ENCODE results near the gene EIF2B5.

GRCh38 chr3:184166671-184167070 lies 31.5 kb downstream of the EIF2B5 start:
- TF ChIP-seq RFXANK (CRISPR knock-in tag; IDR thresholded peaks at IDR 0.05), result no peak
- no peak for TF ChIP-seq TAF15 (IDR thresholded peaks at IDR 0.05; ENCODE audit: low read depth, low read length, poor library complexity, severe bottlenecking)
- TF ChIP-seq TP53 (CRISPR knock-in tag; conservative IDR thresholded peaks at IDR 0.05), result no peak
- no peak for TF ChIP-seq CTCF (CRISPR knock-in tag; IDR thresholded peaks at IDR 0.05)
- TF ChIP-seq ZNF678 (CRISPR knock-in tag; IDR thresholded peaks at IDR 0.05), result no peak
- no peak for TF ChIP-seq ZBTB40 (IDR thresholded peaks at IDR 0.05)
- TF ChIP-seq ZBTB40 (CRISPR knock-in tag; IDR thresholded peaks at IDR 0.05), result no peak
- TF ChIP-seq ELF1 (CRISPR knock-in tag; IDR thresholded peaks at IDR 0.05), result no peak
- TF ChIP-seq MAX (IDR thresholded peaks at IDR 0.05), result no peak
- TF ChIP-seq ZNF235 (CRISPR knock-in tag; IDR thresholded peaks at IDR 0.05; ENCODE audit: borderline replicate concordance), result no peak
- TF ChIP-seq ZNF737 (CRISPR knock-in tag; IDR thresholded peaks at IDR 0.05; ENCODE audit: borderline replicate concordance), result no peak
- TF ChIP-seq THAP11 (CRISPR knock-in tag; IDR thresholded peaks at IDR 0.05), result no peak
- 0 out of 4 replicates have a peak, but pooled peaks of 1 of the 2 experiments have one; percentile 10 for TF ChIP-seq POLR2A (IDR thresholded peaks at IDR 0.05; ENCODE audit: insufficient read depth in 1 of 2, low read depth in 2 of 2, low read length in 2 of 2)
- TF ChIP-seq TAF1 (CRISPR knock-in tag; IDR thresholded peaks at IDR 0.05), result no peak
- no peak for TF ChIP-seq MAZ (IDR thresholded peaks at IDR 0.05; ENCODE audit: borderline replicate concordance, low read depth, low read length)
- no peak for TF ChIP-seq MAZ (CRISPR knock-in tag; IDR thresholded peaks at IDR 0.05; ENCODE audit: low read depth)
